Motor neuron (in vitro differentiated cells): ENCODE measurements around the gene GRB14. TPM values are rescaled to one million over a fixed set of nuclear protein-coding genes. Genes with fewer than 3 reads are reported as not detected.
A peak's percentile ranks its signal among the peaks of the same experiment; 100 is the strongest.
"Not testable (repeated sequence)": the region's sequence is repeated elsewhere in the genome, so short reads cannot be mapped to it uniquely, and the experiment has no call there.

Experiments used
- ATAC-seq, 8 experiments: fragments of 200-7000 bp; cut with Tn5 transposase; replicated peaks in 6 of 8; 2 replicates each; pipeline ENCODE4 v1.8.0; 2021; ENCODE audit warnings: mild to moderate bottlenecking in 8 of 8, moderate library complexity in 8 of 8
- H3K27ac ChIP-seq, 2 donors: fragments of 250-450 bp; sonication (Bioruptor Pico); 2 replicates each; pipeline ENCODE4 v1.9.0; 2021; ENCODE audit warnings: antibody characterized with exemption in 2 of 2, mild to moderate bottlenecking in 2 of 2, moderate library complexity in 1 of 2
- H3K4me1 ChIP-seq, 2 donors: fragments of 250-450 bp; sonication (Bioruptor Pico); replicated peaks in 1 of 2; 2 replicates each; pipeline ENCODE4 v1.6.1; 2021; ENCODE audit warnings: antibody characterized with exemption in 2 of 2, mild to moderate bottlenecking in 2 of 2, moderate library complexity in 1 of 2
- H3K4me3 ChIP-seq, 5 donors: fragments of 250-450 bp; sonication (Bioruptor Pico); 2 replicates each; pipeline ENCODE4 v1.9.0; 2021; ENCODE audit warnings: antibody characterized with exemption in 5 of 5, mild to moderate bottlenecking in 5 of 5, moderate library complexity in 4 of 5
- WGBS, 10 experiments: fragments of 450-650 bp; shearing (Covaris generic); methylation state at CpG; one replicate each; pipeline ENCODE4 v1.0.0; 2022; 5-methylcytosine and 5-hydroxymethylcytosine counted together
- in situ Hi-C, 9 experiments: fragments of 400-800 bp; cut with MboI; loops; one replicate each; pipeline ENCODE4 v1.15.0; 2021; ENCODE audit warnings: low sequenced_read_pairs in 9 of 9, low pct_unique_long_range_greater_than_20kb in 2 of 9; ENCODE audit not compliant: unreplicated experiment in 9 of 9
- total RNA-seq, 8 experiments: library from RNA; unstranded; fragments of 300-600 nt; gene quantifications; 2 replicates each; pipeline versions ENCODE4 v1.2.3 to v1.2.4, GENCODE V29; 2022

GRB14 gene
- total RNA-seq, 8 experiments from 2014 or later: 0.42 to 7.8 (median 4.4) TPM

DNA sequence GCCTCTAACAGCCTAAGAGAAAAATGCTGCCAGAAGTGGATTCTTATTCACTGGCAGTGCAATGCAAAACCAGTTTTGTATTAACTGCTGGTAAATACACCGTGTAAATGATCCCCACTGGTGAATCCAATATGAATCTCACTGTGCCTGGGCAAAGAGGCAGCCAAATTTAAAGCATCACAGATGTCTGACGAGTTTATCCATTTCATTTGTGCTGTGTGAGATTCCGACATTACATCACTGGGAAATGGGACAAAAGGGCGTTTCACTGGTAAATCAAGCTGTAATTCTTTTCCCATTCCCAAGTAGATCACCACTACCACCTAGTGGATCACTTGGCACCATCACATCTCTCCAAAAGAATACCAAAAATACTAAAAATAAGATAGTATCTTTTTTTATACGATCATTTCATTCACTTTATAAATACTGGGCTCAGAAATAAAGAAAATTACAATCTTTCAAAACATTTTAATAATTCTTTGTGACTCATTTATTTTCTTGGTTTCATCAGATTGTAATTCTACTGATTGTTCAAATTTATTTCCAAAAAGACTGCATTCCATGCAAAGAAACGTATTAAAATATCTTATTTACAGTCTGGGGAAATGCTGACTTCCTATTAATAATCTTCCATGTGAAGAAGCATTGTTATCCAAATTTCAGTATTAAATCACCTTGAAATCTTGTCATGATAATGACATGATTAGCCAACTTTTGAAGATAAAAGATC lies 125.6 kb downstream of the GRB14 start:
- H3K4me1 ChIP-seq: peaks cover 0 to 3% of the 10 kb centered on the region in 2 donors
- 3 to 83% (median 51%) methylated on average over 1 to 5 of the region's 6 CpGs for WGBS, 10 experiments
- H3K4me3 ChIP-seq: no peak overlapping the region
- in situ Hi-C loops: loop anchor here in 8 of 9 experiments (25.0 kb wide), 2 partner anchors 1308 to 1333 kb away; no protein-coding TSS in a partner anchor
- H3K27ac ChIP-seq: no peak overlapping the region
- peak in 6 of 8 experiments; percentile 56 to 98 (median 86) for ATAC-seq

DNA sequence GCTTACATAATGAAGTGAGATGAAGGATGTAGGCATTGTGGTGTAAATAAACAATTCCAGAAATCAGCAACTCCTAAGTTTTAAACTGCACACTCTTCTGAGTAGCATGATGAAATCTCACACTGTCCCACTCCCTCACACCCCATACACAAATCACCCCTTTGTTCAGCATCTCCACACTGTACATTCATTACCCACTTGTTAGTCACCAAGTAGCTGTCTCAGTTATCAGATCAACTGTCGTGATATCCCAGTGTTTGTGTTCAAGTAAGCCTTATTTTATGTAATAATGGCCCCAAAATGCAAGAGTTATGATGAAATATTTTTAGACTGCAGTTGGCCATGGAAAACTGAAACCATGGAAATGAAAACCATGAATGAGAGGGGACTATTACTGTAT lies 135.7 kb downstream of the GRB14 start:
- H3K27ac ChIP-seq: no peak overlapping the region
- no peak overlapping the region for H3K4me3 ChIP-seq
- WGBS, 10 experiments: 0 to 89% (median 63%) methylated on average over 1 of the region's 1 CpG; no CpG with 5 or more reads in 3 of the 10 experiments
- peak in 2 of 8 experiments; percentile 22 to 45 for ATAC-seq
- in situ Hi-C loops: loop anchor here in 8 of 9 experiments (25.0 kb wide), 2 partner anchors 1298 to 1323 kb away; no protein-coding TSS in a partner anchor
- no peaks in the 10 kb centered on the region for H3K4me1 ChIP-seq

DNA sequence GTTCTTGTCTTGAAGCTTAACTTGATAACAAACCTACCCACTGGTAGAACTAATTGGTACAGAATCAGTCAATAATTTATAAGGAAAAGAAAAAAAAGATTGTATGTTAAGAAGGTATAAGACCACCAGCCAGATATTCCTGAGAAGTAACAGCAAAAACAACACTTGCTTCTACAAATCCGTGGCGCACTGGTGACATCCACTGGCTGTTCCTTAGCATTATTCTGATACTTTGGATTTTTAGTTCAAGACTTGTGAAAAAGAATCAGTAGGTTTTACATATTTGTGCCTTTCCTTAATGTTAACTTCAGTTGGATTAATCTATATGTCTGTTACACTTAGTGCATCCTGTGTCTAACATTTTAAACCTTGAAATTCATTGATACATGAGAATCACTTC lies 141.8 kb downstream of the GRB14 start:
- Histone ChIP-seq H3K4me3 (no peak overlapping the region), H3K27ac (no peak overlapping the region), H3K4me1 (no peaks in the 10 kb centered on the region)
- in situ Hi-C loops: loop anchor here in 8 of 9 experiments (25.0 kb wide), 2 partner anchors 1292 to 1317 kb away; no protein-coding TSS in a partner anchor
- WGBS, 10 experiments: 0 to 74% (median 28%) methylated on average over 1 to 2 of the region's 2 CpGs
- peak in 3 of 8 experiments; percentile 34 to 43 (median 43) for ATAC-seq

DNA sequence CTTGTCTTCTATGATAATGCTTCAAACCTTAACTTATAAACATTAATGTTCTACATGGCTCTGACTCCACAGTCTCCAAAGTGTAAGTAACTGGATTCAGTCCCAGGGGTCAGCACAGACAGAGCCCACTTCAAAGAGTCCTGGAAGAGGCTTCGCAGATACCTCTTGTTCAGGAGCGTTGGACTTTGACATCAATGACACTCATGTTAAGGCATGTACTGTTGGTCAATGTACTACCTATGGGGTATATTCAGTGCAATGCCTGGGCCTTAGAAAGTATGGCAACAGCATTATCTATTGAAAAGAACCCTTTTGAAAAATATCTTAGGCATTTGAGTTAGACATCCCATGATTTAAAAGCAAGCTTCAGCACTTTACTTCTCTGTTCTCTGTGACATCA lies 143.1 kb downstream of the GRB14 start:
- no peak for ATAC-seq
- in situ Hi-C loops: loop anchor here in 8 of 9 experiments (25.0 kb wide), 2 partner anchors 1291 to 1316 kb away; no protein-coding TSS in a partner anchor
- Histone ChIP-seq H3K4me1 (no peaks in the 10 kb centered on the region), H3K27ac (no peak overlapping the region), H3K4me3 (no peak overlapping the region)
- WGBS, 10 experiments: 60 to 100% (median 81%) methylated on average over 1 to 2 of the region's 2 CpGs; no CpG with 5 or more reads in 4 of the 10 experiments

DNA sequence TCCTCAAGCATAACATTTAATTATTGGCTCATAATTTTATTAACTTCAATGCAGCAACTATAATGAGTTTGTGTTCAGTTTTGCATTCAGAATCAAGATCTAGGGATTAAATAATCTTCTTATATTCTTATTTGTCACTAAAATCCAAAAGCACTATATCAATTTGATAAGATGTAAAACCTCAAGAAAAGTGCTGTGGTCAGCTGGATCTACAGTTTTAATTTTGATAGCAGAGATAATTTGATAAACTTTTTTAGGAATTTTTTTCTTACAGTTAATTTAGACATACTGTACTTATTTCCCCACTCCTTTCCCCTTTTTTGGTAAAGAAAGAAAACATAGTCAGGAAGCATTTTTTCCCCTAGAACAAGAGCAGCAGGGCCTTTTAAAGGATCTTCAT lies 146.4 kb downstream of the GRB14 start:
- in situ Hi-C loops: loop anchor here in 8 of 9 experiments (25.0 kb wide), 2 partner anchors 1288 to 1313 kb away; no protein-coding TSS in a partner anchor
- H3K27ac ChIP-seq: no peak overlapping the region
- no peak overlapping the region for H3K4me3 ChIP-seq
- no peaks in the 10 kb centered on the region for H3K4me1 ChIP-seq
- no peak for ATAC-seq

DNA sequence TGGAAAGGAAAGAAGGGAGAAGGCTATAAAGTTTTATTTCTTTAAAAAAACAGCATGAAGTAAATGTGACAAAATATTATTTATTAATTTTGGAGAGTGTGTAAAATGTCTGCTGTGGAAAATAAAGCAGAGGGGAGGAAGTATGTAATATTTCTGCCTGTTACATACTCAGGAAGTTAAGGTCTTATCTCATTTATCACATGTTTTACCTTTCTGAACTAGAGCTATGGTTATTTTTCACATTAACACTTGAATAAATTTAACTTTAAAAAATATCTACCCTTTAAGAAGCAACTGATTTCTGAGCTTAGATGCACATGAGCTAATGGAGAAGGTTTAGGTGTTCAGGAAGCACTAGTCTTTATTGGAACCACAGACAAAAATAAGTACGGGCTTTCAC lies 148.3 kb downstream of the GRB14 start:
- no peak overlapping the region for H3K27ac ChIP-seq
- in situ Hi-C loops: no loop called here
- no peaks in the 10 kb centered on the region for H3K4me1 ChIP-seq
- WGBS, 10 experiments: 83 to 100% (median 89%) methylated on average over 1 of the region's 1 CpG; no CpG with 5 or more reads in 5 of the 10 experiments
- no peak overlapping the region for H3K4me3 ChIP-seq
- ATAC-seq: no peak

DNA sequence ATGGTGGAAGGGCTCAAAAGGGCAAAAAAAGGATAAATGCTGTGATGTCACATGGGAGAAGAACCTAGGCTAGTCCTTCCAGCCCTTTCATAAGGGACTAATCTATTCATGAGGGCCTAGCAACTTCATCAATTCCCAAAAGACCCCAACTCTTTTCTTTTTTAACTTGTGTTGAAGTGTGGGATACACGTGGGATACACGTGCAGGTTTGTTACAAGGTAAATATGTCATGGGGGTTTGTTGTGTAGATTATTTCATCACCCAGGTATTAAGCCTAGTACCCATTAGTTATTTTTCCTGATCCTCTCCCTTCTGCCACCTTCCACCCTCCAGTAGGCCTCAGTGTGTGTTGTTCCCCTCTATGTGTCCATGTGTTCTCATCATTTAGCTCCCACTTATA lies 156.2 kb downstream of the GRB14 start:
- peaks cover 0 to 12% of the 10 kb centered on the region in 2 donors for H3K4me1 ChIP-seq
- in situ Hi-C loops, ATAC-seq, H3K4me3 ChIP-seq, H3K27ac ChIP-seq: not testable (repeated sequence)
- 63 to 100% (median 90%) methylated on average over 2 of the region's 2 CpGs; no CpG with 5 or more reads in 5 of the 10 experiments for WGBS, 10 experiments

DNA sequence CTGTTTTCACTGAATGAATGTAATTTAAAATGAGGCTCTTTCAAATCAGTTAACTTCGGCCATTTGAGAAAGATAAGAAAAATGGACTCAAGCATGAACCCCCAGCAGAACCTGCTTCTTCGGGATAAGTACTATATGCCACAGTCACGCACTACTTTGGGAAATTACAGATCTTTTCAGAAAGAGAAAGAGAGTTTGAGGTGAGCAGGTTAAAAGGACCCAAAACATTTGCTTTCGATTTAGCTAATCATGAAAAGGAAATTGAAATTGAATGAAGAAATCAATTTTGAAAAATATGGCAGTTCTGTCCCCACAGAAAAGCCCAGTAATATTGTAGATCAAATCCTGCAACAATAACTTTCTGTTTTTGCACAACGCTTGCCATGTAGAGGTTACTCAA lies 156.9 kb downstream of the GRB14 start:
- WGBS, 10 experiments: 13 to 91% (median 76%) methylated on average over 2 to 5 of the region's 5 CpGs
- no peak overlapping the region for H3K4me3 ChIP-seq
- in situ Hi-C loops: no loop called here
- ATAC-seq: no peak
- H3K27ac ChIP-seq: no peak overlapping the region
- peaks cover 0 to 12% of the 10 kb centered on the region in 2 donors for H3K4me1 ChIP-seq

DNA sequence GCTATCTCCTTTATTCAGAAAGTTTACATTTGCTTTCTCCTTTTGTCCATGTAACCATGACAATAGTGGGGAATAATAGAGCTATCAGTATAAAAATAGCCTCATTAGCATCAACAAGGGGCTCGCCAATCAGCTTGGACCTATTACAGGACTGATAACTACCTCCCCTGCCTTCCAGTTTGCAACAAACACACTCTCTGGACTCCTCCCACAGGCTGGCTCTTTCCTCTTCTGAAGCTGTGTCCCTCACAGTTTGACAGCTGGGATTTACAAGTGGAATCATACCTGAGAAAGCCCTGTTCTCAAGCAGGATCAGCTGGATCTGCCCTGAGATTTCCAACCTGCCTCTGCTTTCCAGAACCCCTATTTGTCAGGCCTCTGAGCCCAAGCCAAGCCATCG lies 162.5 kb downstream of the GRB14 start:
- H3K4me1 ChIP-seq: peaks cover 14 to 19% of the 10 kb centered on the region in 2 donors
- 0 to 75% (median 63%) methylated on average over 1 of the region's 2 CpGs; no CpG with 5 or more reads in 3 of the 10 experiments for WGBS, 10 experiments
- peak in 6 of 8 experiments; percentile 44 to 96 (median 93) for ATAC-seq
- in situ Hi-C loops: no loop called here
- no peak overlapping the region for H3K4me3 ChIP-seq
- no peak overlapping the region for H3K27ac ChIP-seq

DNA sequence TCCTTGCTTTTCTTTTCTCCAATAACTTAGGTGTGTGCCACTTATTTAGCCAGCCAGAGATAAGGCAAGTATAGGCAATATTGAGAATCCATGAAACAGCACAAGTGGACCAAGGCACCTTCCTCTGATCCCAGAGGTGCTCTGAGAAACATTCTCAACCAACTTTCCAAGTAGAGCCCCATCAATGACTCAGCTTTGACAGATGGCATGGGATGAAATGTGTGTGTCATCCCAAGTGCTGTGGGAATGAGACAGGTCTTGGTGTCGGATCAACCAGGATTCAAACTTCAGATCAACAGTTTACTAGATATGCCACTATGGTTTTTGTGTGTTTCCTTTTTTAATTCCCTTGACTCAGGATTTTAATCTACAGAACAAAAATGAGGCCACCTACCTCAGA lies 164.0 kb downstream of the GRB14 start:
- ATAC-seq: no peak
- no peak overlapping the region for H3K27ac ChIP-seq
- no peak overlapping the region for H3K4me3 ChIP-seq
- in situ Hi-C loops: no loop called here
- H3K4me1 ChIP-seq: peaks cover 11 to 14% of the 10 kb centered on the region in 2 donors
- 100% methylated on average over 1 of the region's 1 CpG; no CpG with 5 or more reads in 9 of the 10 experiments for WGBS, 10 experiments

DNA sequence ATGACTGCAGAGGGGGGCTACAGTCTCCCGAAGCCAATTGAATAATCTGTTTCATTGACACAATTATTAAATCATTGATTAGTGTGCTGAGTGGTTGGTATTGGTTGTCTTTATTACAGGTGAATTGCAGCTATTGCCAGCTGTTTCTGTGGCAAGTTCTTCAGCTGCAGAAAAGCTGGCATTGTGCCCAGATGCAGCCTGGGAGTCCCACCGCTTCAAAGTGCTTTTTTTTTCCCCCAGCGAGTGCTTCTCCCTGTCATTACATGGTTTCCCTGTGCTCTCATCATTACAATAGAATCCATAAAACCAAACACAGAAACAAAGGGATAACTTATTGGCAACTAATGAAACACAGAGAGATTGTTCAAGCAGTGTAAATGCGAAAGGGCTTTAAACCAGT lies 164.7 kb downstream of the GRB14 start:
- H3K4me3 ChIP-seq: no peak overlapping the region

DNA sequence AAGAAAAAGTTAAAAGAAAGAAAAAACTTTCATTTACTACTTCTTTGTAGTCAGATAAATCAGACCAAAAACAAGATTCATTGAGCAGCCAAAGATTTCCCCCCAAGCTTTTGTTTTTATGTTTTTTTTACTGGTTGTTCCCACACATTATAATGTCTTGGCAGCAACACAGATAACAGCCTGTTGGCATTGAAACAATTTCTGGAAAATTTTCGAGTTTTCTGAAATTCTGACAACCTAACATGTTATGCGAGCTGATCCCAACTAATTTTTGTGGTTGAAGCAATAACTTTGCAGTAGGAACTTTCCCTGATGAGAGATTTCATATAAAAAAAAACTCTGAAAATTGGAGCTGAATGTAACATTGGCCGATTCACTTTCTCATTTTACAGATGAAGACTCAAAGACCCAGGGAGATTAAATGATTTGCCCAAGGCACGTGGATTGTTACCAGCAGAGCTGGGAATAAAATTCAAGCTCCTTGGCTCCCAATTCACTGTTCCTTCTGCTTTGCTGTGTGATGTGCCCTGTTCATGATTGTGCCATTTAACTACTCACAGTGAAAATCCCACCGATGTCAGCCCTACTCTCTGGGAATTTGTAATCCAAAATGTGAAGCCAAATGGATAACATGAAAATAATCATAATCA lies 167.5 kb downstream of the GRB14 start:
- WGBS, 10 experiments: 3 to 92% (median 74%) methylated on average over 1 to 5 of the region's 5 CpGs
- no peak for ATAC-seq
- Histone ChIP-seq H3K27ac (no peak overlapping the region), H3K4me3 (no peak overlapping the region), H3K4me1 (peaks cover 12 to 16% of the 10 kb centered on the region in 2 donors)
- in situ Hi-C loops: no loop called here

More for the DNA sequence above, 164.7 kb downstream of the GRB14 start:
- in situ Hi-C loops: no loop called here
- 0 to 72% (median 51%) methylated on average over 2 to 4 of the region's 4 CpGs; no CpG with 5 or more reads in 2 of the 10 experiments for WGBS, 10 experiments
- Histone ChIP-seq H3K4me1 (peaks cover 11 to 14% of the 10 kb centered on the region in 2 donors), H3K27ac (no peak overlapping the region)
- ATAC-seq: peak in 5 of 8 experiments; percentile 40 to 68 (median 53)

DNA sequence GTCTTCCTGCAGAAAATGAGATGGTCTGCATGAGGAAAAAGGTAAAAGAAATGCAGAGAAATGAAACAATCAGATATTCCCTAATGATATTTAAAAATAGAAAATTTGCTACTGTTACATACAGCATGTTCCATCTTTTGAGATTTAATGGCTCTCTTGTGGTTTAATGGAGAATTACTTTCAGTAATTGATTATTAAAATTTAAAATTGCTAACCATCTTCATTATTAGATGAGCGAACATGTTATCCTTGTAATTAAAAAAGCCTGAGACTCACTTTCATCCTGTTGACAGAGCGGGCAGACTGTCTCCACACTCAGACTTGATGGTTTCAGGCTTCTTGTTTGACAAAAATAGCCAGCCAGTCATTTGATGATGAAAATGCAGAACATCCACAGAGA lies 171.0 kb downstream of the GRB14 start:
- H3K27ac ChIP-seq: no peak overlapping the region
- no peak for ATAC-seq
- in situ Hi-C loops: no loop called here
- H3K4me1 ChIP-seq: peaks cover 0 to 8% of the 10 kb centered on the region in 2 donors
- WGBS, 10 experiments: 48 to 100% (median 92%) methylated on average over 1 to 2 of the region's 2 CpGs; no CpG with 5 or more reads in 2 of the 10 experiments
- no peak overlapping the region for H3K4me3 ChIP-seq
